Measurements from ENCODE around the gene AMER3.
"Not testable (repeated sequence)": the region's sequence is repeated elsewhere in the genome, so short reads cannot be mapped to it uniquely, and the experiment has no call there.

AMER3 gene

GRCh38 chr2:130755256-130756052 is at the start of gene AMER3:
TSS of gene AMER3 (plus strand) at chr2:130755540. CDS start at chr2:130762073, 6,533 bp downstream.
- H3K4me2 ChIP-seq (ENCODE audit: insufficient read depth, low read length), result no peak within 1 kb of the TSS
- no peak within 1 kb of the TSS for H2AFZ ChIP-seq (ENCODE audit: low read depth, low read length)
- no peaks in the 10 kb centered on the region for H4K20me1 ChIP-seq (ENCODE audit: insufficient read depth, low read length)
- no peak within 1 kb of the TSS for H3K4me3 ChIP-seq (ENCODE audit: low read depth in 1 of 2, low read length in 2 of 2)
- ATAC-seq (ENCODE audit: insufficient read depth, low read depth), result no peak
- no peak for DNase-seq
- TF ChIP-seq CTCF (IDR thresholded peaks at IDR 0.05; ENCODE audit: borderline replicate concordance, extremely low read depth, low read length, poor library complexity, severe bottlenecking) (no peak), EZH2 (IDR thresholded peaks at IDR 0.05; ENCODE audit: borderline replicate concordance, low read depth, low read length, severe bottlenecking) (no peak)
- no peaks in the 10 kb centered on the region for H3K9me3 ChIP-seq (ENCODE audit: insufficient read depth, low read length, severe bottlenecking)
- H3K27me3 ChIP-seq (ENCODE audit: insufficient read depth, low read length, poor library complexity), result no peaks in the 10 kb centered on the region
- no peaks in the 10 kb centered on the region for H3K79me2 ChIP-seq (ENCODE audit: insufficient read depth, low read length)
- no peak within 1 kb of the TSS for H3K9ac ChIP-seq (ENCODE audit: low read depth, low read length)
- H3K4me1 ChIP-seq (ENCODE audit: insufficient read depth, low read length), result no peaks in the 10 kb centered on the region
- no peaks in the 10 kb centered on the region for H3K36me3 ChIP-seq (ENCODE audit: insufficient read depth, low read length)
- H3K27ac ChIP-seq (ENCODE audit: low read length), result no peak within 1 kb of the TSS

- H3K36me3 ChIP-seq (ENCODE audit: insufficient read depth, low read length); H4K20me1 ChIP-seq (ENCODE audit: insufficient read depth, low read length); ATAC-seq (ENCODE audit: insufficient read depth, low read depth); H3K4me1 ChIP-seq (ENCODE audit: insufficient read depth, low read length); H3K4me2 ChIP-seq (ENCODE audit: insufficient read depth, low read length); DNase-seq; H3K4me3 ChIP-seq (ENCODE audit: low read depth in 1 of 2, low read length in 2 of 2); H3K27me3 ChIP-seq (ENCODE audit: insufficient read depth, low read length, poor library complexity); H2AFZ ChIP-seq (ENCODE audit: low read depth, low read length); H3K79me2 ChIP-seq (ENCODE audit: insufficient read depth, low read length); H3K9me3 ChIP-seq (ENCODE audit: insufficient read depth, low read length, severe bottlenecking); H3K27ac ChIP-seq (ENCODE audit: low read length); H3K9ac ChIP-seq (ENCODE audit: low read depth, low read length): not testable (repeated sequence)
Measured at GRCh38 chr2:130714795-130715194, 40.5 kb upstream of the AMER3 start.

- no peak for DNase-seq
- no peak overlapping the region for H3K9ac ChIP-seq (ENCODE audit: low read depth, low read length)
- H3K4me2 ChIP-seq (ENCODE audit: insufficient read depth, low read length), result no peak overlapping the region
- H3K36me3 ChIP-seq (ENCODE audit: insufficient read depth, low read length), result no peaks in the 10 kb centered on the region
- H3K9me3 ChIP-seq (ENCODE audit: insufficient read depth, low read length, severe bottlenecking), result no peaks in the 10 kb centered on the region
- ATAC-seq (ENCODE audit: insufficient read depth, low read depth), result no peak
- H2AFZ ChIP-seq (ENCODE audit: low read depth, low read length), result no peak overlapping the region
- H3K27ac ChIP-seq (ENCODE audit: low read length), result no peak overlapping the region
- TF ChIP-seq CTCF (IDR thresholded peaks at IDR 0.05; ENCODE audit: borderline replicate concordance, extremely low read depth, low read length, poor library complexity, severe bottlenecking), result no peak
- no peak for TF ChIP-seq EZH2 (IDR thresholded peaks at IDR 0.05; ENCODE audit: borderline replicate concordance, low read depth, low read length, severe bottlenecking)
- H3K27me3 ChIP-seq (ENCODE audit: insufficient read depth, low read length, poor library complexity), result no peaks in the 10 kb centered on the region
- no peaks in the 10 kb centered on the region for H4K20me1 ChIP-seq (ENCODE audit: insufficient read depth, low read length)
- no peaks in the 10 kb centered on the region for H3K4me1 ChIP-seq (ENCODE audit: insufficient read depth, low read length)
- no peaks in the 10 kb centered on the region for H3K79me2 ChIP-seq (ENCODE audit: insufficient read depth, low read length)
- no peak overlapping the region for H3K4me3 ChIP-seq (ENCODE audit: low read depth in 1 of 2, low read length in 2 of 2)
Measured at GRCh38 chr2:130720036-130720435, 35.3 kb upstream of the AMER3 start.

- Histone ChIP-seq H2AFZ (ENCODE audit: low read depth, low read length) (no peak overlapping the region), H3K9me3 (ENCODE audit: insufficient read depth, low read length, severe bottlenecking) (no peaks in the 10 kb centered on the region), H3K4me1 (ENCODE audit: insufficient read depth, low read length) (no peaks in the 10 kb centered on the region)
Measured at GRCh38 chr2:130720528-130720927, 34.8 kb upstream of the AMER3 start.

More at GRCh38 chr2:130720528-130720927, 34.8 kb upstream of the AMER3 start:
- Histone ChIP-seq H3K79me2 (ENCODE audit: insufficient read depth, low read length) (no peaks in the 10 kb centered on the region), H4K20me1 (ENCODE audit: insufficient read depth, low read length) (no peaks in the 10 kb centered on the region), H3K36me3 (ENCODE audit: insufficient read depth, low read length) (no peaks in the 10 kb centered on the region), H3K27ac (ENCODE audit: low read length) (no peak overlapping the region), H3K27me3 (ENCODE audit: insufficient read depth, low read length, poor library complexity) (no peaks in the 10 kb centered on the region), H3K4me3 (ENCODE audit: low read depth in 1 of 2, low read length in 2 of 2) (no peak overlapping the region), H3K4me2 (ENCODE audit: insufficient read depth, low read length) (no peak overlapping the region), H3K9ac (ENCODE audit: low read depth, low read length) (no peak overlapping the region)
- DNase-seq (no peak), ATAC-seq (ENCODE audit: insufficient read depth, low read depth) (no peak)
- no peak for TF ChIP-seq EZH2 (IDR thresholded peaks at IDR 0.05; ENCODE audit: borderline replicate concordance, low read depth, low read length, severe bottlenecking)
- no peak for TF ChIP-seq CTCF (IDR thresholded peaks at IDR 0.05; ENCODE audit: borderline replicate concordance, extremely low read depth, low read length, poor library complexity, severe bottlenecking)

Measured in DND-41 (cell line).